Pericardium fibroblast (primary cell): ENCODE results near the gene PLP1. TPM values are rescaled to one million over a fixed set of nuclear protein-coding genes. Genes with fewer than 3 reads are reported as not detected.

Experiments used
- total RNA-seq: library from RNA; depleted of rRNA; stranded (reverse); fragments of >200 nt; gene quantifications from 2 replicates; pipeline ENCODE4 v1.2.3, GENCODE V29; 2015

The PLP1 gene
- 2.5 and 5.8 TPM in 2 replicates for total RNA-seq

GRCh38 chrX:103776546-103776945 is at the start of gene PLP1:
Gene PLP1 (plus strand): TSS chrX:103776840. CDS start chrX:103776996, 156 bp downstream.

GRCh38 chrX:103831803-103832544 is 55.3 kb downstream of the PLP1 start, which contains the start of gene RAB9B:
Gene RAB9B (minus strand): TSS chrX:103832257. CDS start chrX:103825784, 6,473 bp downstream.

Other genes with a start within 250 kb of the PLP1 start
- gene TCEAL4, start 191.3 kb upstream of the PLP1 start, total RNA-seq, result 119 and 253 TPM in 2 replicates
- gene TCEAL3, start 168.9 kb upstream of the PLP1 start, total RNA-seq, result 38.0 and 98.5 TPM in 2 replicates
- 42.2 and 76.0 TPM in 2 replicates for gene TCEAL1, start 147.9 kb upstream of the PLP1 start, total RNA-seq
- gene MORF4L2, start 90.1 kb upstream of the PLP1 start, total RNA-seq, result 390 and 792 TPM in 2 replicates
- not detected in 2 replicates for gene TMEM31, start 65.9 kb upstream of the PLP1 start, total RNA-seq
- 0.23 and 1.1 TPM in 2 replicates for gene RAB9B, start 55.4 kb downstream of the PLP1 start, total RNA-seq
- gene TMSB15B, start 185.8 kb downstream of the PLP1 start, total RNA-seq, result 1.8 and 11.1 TPM in 2 replicates
- not detected in 2 replicates for gene H2BW1, start 236.9 kb downstream of the PLP1 start, total RNA-seq